NCI-H446 treated with DMSO at 0.1 percent for 48 hours (cell line): ENCODE measurements around the gene ULK4.
"Not testable (repeated sequence)": the region's sequence is repeated elsewhere in the genome, so short reads cannot be mapped to it uniquely, and the experiment has no call there.

Experiments
- DNase-seq: peaks from one replicate; lab custom pipeline; 2025; lab: John Stamatoyannopoulos, UW

Gene ULK4

DNA sequence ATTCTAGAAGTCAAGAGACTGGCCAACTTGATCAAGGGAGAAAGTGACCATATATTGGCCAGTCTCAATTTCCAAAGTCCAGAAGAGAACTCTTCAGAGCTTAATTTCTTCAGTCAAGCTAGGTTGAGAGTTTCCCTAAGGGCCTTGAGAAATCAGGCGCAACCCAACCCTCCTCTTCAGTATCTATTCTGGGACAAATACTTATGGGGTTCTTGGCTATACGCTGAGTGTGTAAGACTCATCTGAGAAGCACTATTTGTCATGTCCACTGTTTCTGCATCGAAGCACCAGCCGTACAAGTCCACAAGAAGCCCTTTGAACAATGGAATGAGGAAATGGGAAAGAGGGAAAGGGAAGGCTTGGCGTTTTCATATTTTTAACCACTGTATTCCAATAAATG is 383.1 kb downstream of the ULK4 start:
- no peak for DNase-seq

DNA sequence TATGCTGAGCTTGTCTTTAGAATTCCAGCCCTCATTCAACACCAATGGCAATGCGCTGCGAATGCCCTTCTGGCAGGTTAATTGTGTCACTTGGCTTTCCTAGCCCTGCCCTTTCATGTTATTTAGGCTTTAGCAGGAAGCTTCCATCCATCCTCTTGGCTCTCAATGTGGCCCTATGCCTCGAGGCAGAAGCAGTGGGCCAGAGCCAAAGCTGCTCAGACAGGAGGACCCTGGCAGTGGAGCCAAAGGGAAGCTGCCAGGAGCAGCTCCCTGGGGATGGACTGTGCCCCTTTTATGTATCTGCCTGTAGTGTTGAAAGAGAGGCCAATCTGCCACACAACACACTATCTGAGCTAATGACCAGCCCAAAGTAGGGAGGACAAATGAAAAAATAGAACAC is 386.2 kb downstream of the ULK4 start:
- DNase-seq: peak; percentile 97

GRCh38 chr3:41574900-41575299 is 387.0 kb downstream of the ULK4 start:
- peak; percentile 5 for DNase-seq

DNA sequence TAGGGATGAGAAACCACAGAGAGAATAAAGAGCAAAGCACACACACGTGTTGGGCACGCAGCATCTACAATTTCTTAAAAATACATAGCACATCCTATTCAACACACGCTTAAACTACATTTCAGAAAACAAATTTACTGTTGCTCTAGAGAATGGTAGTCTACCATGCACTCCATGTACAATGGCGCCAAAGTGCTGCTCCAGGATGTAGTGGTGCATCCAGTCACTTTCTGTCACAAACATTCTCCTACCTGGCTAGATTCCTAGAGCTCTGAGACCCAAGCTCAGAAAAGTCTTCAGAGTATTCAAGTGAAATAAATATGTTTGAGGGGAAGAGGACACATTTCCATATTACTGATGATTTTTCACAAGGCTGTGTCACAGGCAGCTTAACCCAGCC is 388.3 kb downstream of the ULK4 start:
- DNase-seq: no peak

GRCh38 chr3:41572092-41572491 is 389.8 kb downstream of the ULK4 start:
- no peak for DNase-seq

DNA sequence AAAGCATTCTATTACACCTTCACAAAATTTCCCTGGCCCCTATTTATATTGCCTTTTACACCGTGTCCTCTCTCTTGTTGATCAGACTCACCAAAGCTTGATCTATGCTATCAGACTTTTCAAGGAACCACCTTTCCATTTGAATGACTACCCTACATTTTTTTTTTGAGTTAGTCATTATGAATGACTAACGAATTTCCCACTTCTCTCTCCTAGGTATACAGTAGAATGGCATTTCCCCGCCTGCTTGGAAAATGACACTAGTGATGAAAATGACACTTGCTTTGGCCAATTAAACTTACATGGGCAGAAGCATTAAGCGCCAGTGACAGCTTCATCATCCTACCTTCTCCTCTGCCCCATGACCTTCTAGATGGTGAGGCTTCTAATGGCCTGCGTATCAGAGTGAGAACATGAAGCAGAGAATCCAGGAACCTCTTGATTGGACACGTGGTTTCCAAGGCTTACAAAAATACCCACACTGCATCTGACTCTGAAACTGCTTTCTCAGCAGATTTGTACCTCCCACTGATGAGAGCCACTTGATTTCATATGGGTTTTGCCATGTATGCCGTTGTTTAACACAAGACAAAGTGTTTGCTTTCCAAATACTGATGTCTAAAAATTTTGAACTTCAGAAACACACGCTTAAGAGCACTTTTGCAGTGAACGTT is 392.1 kb downstream of the ULK4 start:
- no peak for DNase-seq

GRCh38 chr3:41565948-41566514 is 395.9 kb downstream of the ULK4 start:
- no peak for DNase-seq

DNA sequence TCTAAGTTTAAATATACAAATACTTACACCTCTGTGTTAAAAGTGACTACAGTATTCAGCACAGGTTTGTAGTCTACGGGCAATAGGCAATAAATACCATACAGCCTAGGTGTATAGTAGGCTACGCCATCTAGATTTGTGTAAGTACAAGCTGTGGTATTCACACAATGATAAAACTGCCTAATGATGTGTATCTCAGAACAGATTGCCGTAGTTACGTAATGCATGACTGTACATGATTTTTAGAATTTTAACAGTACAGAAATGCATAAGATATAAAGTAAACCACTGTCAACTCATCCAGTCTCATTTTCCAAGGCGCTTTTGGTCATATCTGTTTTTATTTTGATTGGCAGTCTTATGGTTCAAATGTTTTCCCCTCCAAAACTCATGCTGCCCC is 396.9 kb downstream of the ULK4 start:
- no peak for DNase-seq

DNA sequence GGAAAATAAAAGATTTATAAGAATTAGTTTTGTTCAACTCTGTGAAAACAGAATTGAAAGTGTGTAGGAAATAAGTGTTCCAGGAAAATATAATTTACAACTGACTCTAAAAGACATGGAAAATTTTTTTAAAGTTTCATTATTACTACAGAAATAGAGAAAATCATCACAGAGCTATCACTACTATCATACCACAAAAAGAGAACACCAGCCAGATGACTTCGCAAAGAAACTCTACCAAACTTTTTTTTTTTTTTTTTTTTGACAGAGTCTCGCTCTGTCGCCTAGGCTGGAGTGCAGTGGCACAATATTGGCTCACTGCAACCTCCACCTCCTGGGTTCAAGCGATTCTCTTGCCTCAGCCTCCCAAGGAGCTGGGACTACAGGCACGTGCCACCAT is 405.7 kb downstream of the ULK4 start:
- not testable (repeated sequence) for DNase-seq

DNA sequence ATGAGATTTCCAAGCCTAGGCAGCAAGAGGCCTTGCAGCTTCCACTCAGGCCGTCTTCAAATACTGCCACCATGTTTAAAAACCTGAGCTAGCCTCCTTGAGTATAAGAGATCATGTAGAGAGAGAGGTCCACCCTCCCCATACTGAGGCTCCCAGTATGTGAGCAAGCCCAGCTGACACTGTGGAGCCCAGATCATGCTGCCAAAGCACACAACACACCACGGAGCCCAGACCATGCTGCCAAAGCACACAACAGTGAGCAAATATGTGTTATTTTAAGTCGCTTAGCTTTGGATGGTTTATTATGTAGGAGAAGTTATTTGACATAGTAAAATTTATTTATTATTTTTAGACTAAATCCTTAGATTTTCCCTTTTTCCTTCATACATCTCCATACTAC is 428.9 kb downstream of the ULK4 start:
- DNase-seq: no peak

- DNase-seq: no peak
Measured at GRCh38 chr3:41526995-41527573, 434.8 kb downstream of the ULK4 start.

GRCh38 chr3:41525303-41526064 is 436.4 kb downstream of the ULK4 start:
- no peak for DNase-seq

- no peak for DNase-seq
Measured at GRCh38 chr3:41523897-41524296, 438.0 kb downstream of the ULK4 start.

DNA sequence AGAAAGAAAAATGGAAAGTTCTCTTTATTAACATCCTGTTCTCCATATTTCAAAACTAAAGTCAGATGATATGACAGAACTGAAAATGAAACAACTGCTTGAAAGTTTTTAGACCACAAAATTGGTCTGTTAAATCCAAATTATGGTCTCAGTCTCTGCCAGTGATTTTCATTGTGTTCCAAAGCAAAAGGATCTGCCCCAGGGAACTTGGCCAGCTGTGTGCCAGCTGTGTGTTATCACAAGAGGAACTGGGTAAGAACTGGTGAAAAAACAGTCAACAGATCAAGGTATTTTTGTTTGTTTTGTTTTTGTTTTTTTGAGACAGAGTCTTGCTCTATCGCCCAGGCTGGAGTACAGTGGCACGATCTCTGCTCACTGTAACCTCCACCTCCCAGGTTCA is 439.3 kb downstream of the ULK4 start:
- DNase-seq: no peak

- DNase-seq: no peak
Measured at GRCh38 chr3:41521010-41521655, 440.8 kb downstream of the ULK4 start.

GRCh38 chr3:41519746-41520145 is 442.2 kb downstream of the ULK4 start:
- DNase-seq: no peak

GRCh38 chr3:41518626-41519025 is 443.3 kb downstream of the ULK4 start:
- DNase-seq: no peak

DNA sequence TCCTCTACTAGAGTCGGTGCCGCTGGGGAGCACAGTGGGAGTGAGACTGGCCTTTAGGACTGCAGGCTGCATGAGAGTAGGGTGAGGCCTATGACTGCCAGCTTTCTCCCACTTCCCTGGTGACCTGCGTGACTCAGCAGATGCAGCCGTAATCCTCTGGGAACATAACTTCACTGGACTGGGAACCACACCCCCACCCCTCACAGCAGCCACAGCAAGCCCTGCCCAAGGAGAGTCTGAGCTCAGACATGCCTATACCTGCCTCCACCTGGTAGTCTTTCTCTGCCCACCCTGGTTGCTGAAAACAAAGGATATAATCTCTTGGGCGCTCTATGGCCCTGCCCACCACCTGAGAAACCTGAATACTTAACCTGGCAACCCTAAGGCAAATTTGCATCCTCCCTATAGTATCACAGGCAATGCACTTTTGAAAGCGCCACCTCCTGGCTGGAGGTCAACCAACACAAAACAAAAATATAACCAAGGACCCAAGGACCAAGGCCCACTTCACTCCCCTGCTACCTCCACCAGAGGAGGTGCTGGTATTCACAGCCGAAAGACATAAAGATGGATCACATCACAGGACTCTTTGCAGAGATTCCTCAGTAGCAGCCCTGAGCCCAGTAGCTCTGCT is 453.7 kb downstream of the ULK4 start:
- DNase-seq: no peak

DNA sequence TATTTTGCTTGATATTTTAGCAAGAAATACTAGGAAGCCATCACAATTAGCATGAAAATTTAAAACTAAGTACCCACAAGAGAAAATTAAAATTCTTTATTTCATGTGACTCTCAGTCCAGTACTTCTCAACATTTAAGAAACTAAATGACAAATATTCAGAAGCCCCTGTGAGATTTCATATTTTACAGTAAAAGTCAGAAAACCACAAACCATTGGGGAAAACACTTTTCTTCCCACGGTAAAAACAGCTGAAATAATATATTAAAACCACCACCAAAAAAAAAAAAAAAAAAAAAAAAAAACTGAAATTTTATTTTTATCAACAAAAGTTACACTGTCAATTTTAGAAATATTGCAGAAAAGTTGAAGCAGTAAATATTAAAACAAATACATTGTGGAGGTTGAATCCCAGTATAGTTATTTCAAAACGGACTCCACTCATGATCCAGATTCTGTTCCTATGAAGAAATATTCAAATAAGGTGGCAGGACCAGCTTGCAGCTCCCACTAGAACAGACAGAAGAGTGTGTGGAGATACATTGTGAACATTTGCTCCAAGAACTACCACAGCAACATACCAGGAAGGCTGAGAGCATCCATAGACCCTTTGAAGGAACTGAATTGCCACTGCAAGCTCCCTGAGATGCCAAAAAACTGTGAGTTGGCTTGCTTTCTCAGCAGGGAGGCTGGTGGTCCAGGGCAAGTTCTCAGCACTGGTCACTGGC is 454.4 kb downstream of the ULK4 start:
- DNase-seq: no peak

- DNase-seq: no peak
Measured at GRCh38 chr3:41503998-41504623, 457.8 kb downstream of the ULK4 start.

DNA sequence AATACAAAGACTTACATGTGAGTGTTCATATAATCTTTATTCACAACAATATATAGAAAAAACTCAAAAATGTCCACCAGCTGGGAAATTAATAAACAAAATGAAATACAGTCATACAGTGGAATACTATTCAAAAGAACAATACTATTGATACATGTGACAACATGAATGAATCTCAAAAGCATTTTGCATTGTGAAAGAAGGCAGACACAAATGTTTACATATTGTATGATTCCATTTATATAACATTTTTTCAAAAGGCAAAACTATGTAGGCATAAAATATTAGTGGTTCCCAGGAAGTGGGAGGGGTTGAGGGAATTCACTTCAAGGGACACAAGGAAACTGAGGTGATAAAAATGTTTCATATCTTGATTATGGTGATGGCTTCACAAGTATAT is 459.4 kb downstream of the ULK4 start:
- DNase-seq: no peak
